ENCODE measurements around the gene ENTREP1.

GRCh38 chr9:69324549-69325401 lies at the start of gene ENTREP1:
- TF ChIP-seq CTCF (IDR thresholded peaks at IDR 0.05) (no peak), POLR2A (IDR thresholded peaks at IDR 0.05) (peak in 1 of 4 donors; percentile 18), EP300 (IDR thresholded peaks at IDR 0.05) (no peak), POLR2AphosphoS5 (IDR thresholded peaks at IDR 0.05) (peak in 2 of 3 donors; percentile 68 to 70)

Data from stomach (tissue), 4 donors.